CD4-positive, alpha-beta memory T cell (primary cell): Measurements from ENCODE around the gene CRACR2A. TPM values are rescaled to one million over a fixed set of nuclear protein-coding genes. Genes with fewer than 3 reads are reported as not detected.
A peak's percentile ranks its signal among the peaks of the same experiment; 100 is the strongest.

ENCODE experiments used
- CTCF ChIA-PET: fragments of 350-600 bp; sonication (Branson Sonifier 250); formaldehyde crosslinking; loops from one replicate; lab custom pipeline; 2021; ENCODE audit warnings: inconsistent platforms; ENCODE audit not compliant: partially characterized antibody; lab: Charles Lee
- POLR2A ChIA-PET: fragments of 350-600 bp; sonication (Branson Sonifier 250); formaldehyde crosslinking; loops from one replicate; lab custom pipeline; 2021; ENCODE audit not compliant: partially characterized antibody; lab: Charles Lee
- DNase-seq, 5 donors: peaks; one replicate each; pipeline versions ENCODE4 v3.0.0 to v3.0.0-alpha.2; 2020 to 2022; ENCODE audit warnings: mixed read lengths in 1 of 5
- H3K27ac ChIP-seq: one replicate; pipeline ENCODE4 v1.7.0; 2013; ENCODE audit warnings: low read depth, low read length
- H3K27me3 ChIP-seq: 2 replicates; pipeline ENCODE4 v1.7.0; 2013; ENCODE audit warnings: mild to moderate bottlenecking, low read length, moderate library complexity; ENCODE audit not compliant: insufficient read depth
- H3K36me3 ChIP-seq: 2 replicates; pipeline ENCODE4 v1.7.0; 2013; ENCODE audit warnings: mild to moderate bottlenecking, low read length, moderate library complexity; ENCODE audit not compliant: insufficient read depth
- H3K4me1 ChIP-seq: 2 replicates; pipeline ENCODE4 v1.7.0; 2013; ENCODE audit warnings: mild to moderate bottlenecking, low read length, moderate library complexity; ENCODE audit not compliant: insufficient read depth
- H3K4me3 ChIP-seq, 2 donors: one replicate each; pipeline ENCODE4 v1.7.0; 2013; ENCODE audit warnings: low read length in 2 of 2, mild to moderate bottlenecking in 1 of 2
- H3K9me3 ChIP-seq, 2 donors: one replicate each; pipeline ENCODE4 v1.7.0; 2013; ENCODE audit warnings: low read length in 2 of 2, control low read depth in 1 of 2; ENCODE audit not compliant: control insufficient read depth in 1 of 2
- H3K27ac Mint-ChIP-seq, 7 donors: one replicate each; pipeline ENCODE4 v1.8.0; 2020 to 2021; ENCODE audit warnings: mixed read lengths in 7 of 7, mild to moderate bottlenecking in 6 of 7, inconsistent platforms in 3 of 7, moderate library complexity in 3 of 7
- H3K27me3 Mint-ChIP-seq, 2 donors: one replicate each; pipeline ENCODE4 v1.8.0; 2020 to 2021; ENCODE audit warnings: mixed read lengths in 2 of 2
- H3K36me3 Mint-ChIP-seq, 2 donors: one replicate each; pipeline ENCODE4 v1.8.0; 2020 to 2021; ENCODE audit warnings: mixed read lengths in 2 of 2, inconsistent platforms in 1 of 2, mild to moderate bottlenecking in 1 of 2
- H3K4me1 Mint-ChIP-seq, 4 donors: one replicate each; pipeline ENCODE4 v1.8.0; 2020 to 2021; ENCODE audit warnings: mixed read lengths in 4 of 4, mild to moderate bottlenecking in 1 of 4
- H3K4me3 Mint-ChIP-seq, 8 donors: one replicate each; pipeline ENCODE4 v1.8.0; 2020 to 2021; ENCODE audit warnings: mixed read lengths in 8 of 8, mild to moderate bottlenecking in 7 of 8, moderate library complexity in 6 of 8, inconsistent platforms in 3 of 8
- H3K9me3 Mint-ChIP-seq, 8 donors: one replicate each; pipeline ENCODE4 v1.8.0; 2020 to 2021; ENCODE audit warnings: mixed read lengths in 8 of 8, mild to moderate bottlenecking in 5 of 8, inconsistent platforms in 3 of 8, moderate library complexity in 1 of 8
- intact Hi-C: fragments of 100-400 bp; cut with micrococcal nuclease; formaldehyde crosslinking; loops from one replicate; pipeline ENCODE4 v1.15.1; 2023
- polyA plus RNA-seq, 2 donors: library from polyadenylated mRNA; unstranded; fragments of 300-500 nt; fragmentation: Illumina TruSeq; gene quantifications; one replicate each; pipeline ENCODE4 v1.2.3, GENCODE V29; 2021
- total RNA-seq, 2 experiments: library from RNA; stranded (reverse); gene quantifications; one replicate each; pipeline ENCODE4 v1.2.3, GENCODE V29; 2021

CRACR2A gene
- total and polyA plus RNA-seq, 4 experiments from 2014 or later = 5.6 to 37.6 (median 27.9) TPM

- Mint-ChIP-seq H3K4me3 (no peak overlapping the region), H3K27ac (peak overlapping the region in 1 of 7 donors; percentile 58), H3K27me3 (peaks cover 6 to 11% of the 10 kb centered on the region in 2 donors), H3K9me3 (peaks cover 0 to 1% (median 0%) of the 10 kb centered on the region in 8 donors), H3K4me1 (no peaks in the 10 kb centered on the region), H3K36me3 (no peaks in the 10 kb centered on the region)
- H3K4me1 ChIP-seq = no peaks in the 10 kb centered on the region
- H3K9me3 ChIP-seq = no peaks in the 10 kb centered on the region
- no peak for DNase-seq
- no peaks in the 10 kb centered on the region for H3K36me3 ChIP-seq
- intact Hi-C loops = no loop called here
- no peak overlapping the region for H3K4me3 ChIP-seq
- ChIA-PET CTCF (no interaction called here), POLR2A (no interaction called here)
- H3K27me3 ChIP-seq = no peaks in the 10 kb centered on the region
- H3K27ac ChIP-seq = no peak overlapping the region
These were observed 158.9 kb downstream of the CRACR2A start for GRCh38 chr12:3593906-3594483.

- Histone ChIP-seq H3K4me1 (no peaks in the 10 kb centered on the region), H3K36me3 (no peaks in the 10 kb centered on the region), H3K4me3 (no peak overlapping the region), H3K9me3 (no peaks in the 10 kb centered on the region), H3K27me3 (peaks cover 4% of the 10 kb centered on the region), H3K27ac (no peak overlapping the region)
- no peaks in the 10 kb centered on the region for H3K36me3 Mint-ChIP-seq
- intact Hi-C loops = no loop called here
- CTCF ChIA-PET = no interaction called here
- H3K4me1 Mint-ChIP-seq = no peaks in the 10 kb centered on the region
- no peak overlapping the region for H3K4me3 Mint-ChIP-seq
- POLR2A ChIA-PET = no interaction called here
- peaks cover 13 to 15% of the 10 kb centered on the region in 2 donors for H3K27me3 Mint-ChIP-seq
- peaks cover 0 to 1% (median 0%) of the 10 kb centered on the region in 8 donors for H3K9me3 Mint-ChIP-seq
- H3K27ac Mint-ChIP-seq = no peak overlapping the region
- DNase-seq = no peak
These were observed 159.9 kb downstream of the CRACR2A start for GRCh38 chr12:3592856-3593625.

DNA sequence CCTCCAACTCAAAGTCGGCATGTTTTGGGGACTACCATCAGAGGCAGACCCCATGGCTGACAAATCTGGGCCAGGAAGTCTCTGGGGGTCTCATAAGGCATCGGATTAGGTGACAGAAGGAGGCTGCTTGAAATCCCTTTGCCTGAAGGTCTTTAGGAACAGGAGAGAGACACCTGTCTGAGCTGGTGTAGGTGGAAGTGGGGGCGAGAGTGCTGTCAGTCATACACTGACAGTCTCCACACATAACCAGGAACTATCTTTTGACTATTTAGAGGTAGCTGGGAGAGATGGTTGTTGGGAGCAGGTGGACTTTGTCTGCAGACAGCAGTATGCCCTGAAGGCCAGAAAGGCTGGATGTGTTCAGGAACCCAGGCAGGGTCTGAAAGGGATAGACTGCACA is 163.2 kb downstream of the CRACR2A start:
- Mint-ChIP-seq H3K27me3 (peaks cover 16 to 19% of the 10 kb centered on the region in 2 donors), H3K36me3 (no peaks in the 10 kb centered on the region), H3K9me3 (peaks cover 0 to 2% (median 0%) of the 10 kb centered on the region in 8 donors), H3K27ac (no peak overlapping the region), H3K4me3 (no peak overlapping the region), H3K4me1 (no peaks in the 10 kb centered on the region)
- ChIA-PET POLR2A (no interaction called here), CTCF (no interaction called here)
- Histone ChIP-seq H3K4me3 (no peak overlapping the region), H3K27me3 (peaks cover 4% of the 10 kb centered on the region), H3K27ac (no peak overlapping the region), H3K4me1 (no peaks in the 10 kb centered on the region), H3K9me3 (no peaks in the 10 kb centered on the region), H3K36me3 (no peaks in the 10 kb centered on the region)
- intact Hi-C loops = no loop called here
- no peak for DNase-seq

GRCh38 chr12:3587402-3588013 is 165.4 kb downstream of the CRACR2A start:
- Histone ChIP-seq H3K4me3 (no peak overlapping the region), H3K9me3 (no peaks in the 10 kb centered on the region), H3K4me1 (no peaks in the 10 kb centered on the region), H3K27me3 (peaks cover 4% of the 10 kb centered on the region), H3K36me3 (no peaks in the 10 kb centered on the region), H3K27ac (no peak overlapping the region)
- peaks cover 0 to 4% (median 0%) of the 10 kb centered on the region in 8 donors for H3K9me3 Mint-ChIP-seq
- ChIA-PET CTCF (interaction anchor here (0.8 kb wide), 1 partner anchor 12 kb away, joined by 3 read pairs; no protein-coding TSS in a partner anchor), POLR2A (no interaction called here)
- no peak overlapping the region for H3K27ac Mint-ChIP-seq
- DNase-seq = no peak
- H3K27me3 Mint-ChIP-seq = peaks cover 17 to 18% of the 10 kb centered on the region in 2 donors
- H3K4me3 Mint-ChIP-seq = no peak overlapping the region
- no peaks in the 10 kb centered on the region for H3K36me3 Mint-ChIP-seq
- intact Hi-C loops = no loop called here
- H3K4me1 Mint-ChIP-seq = no peaks in the 10 kb centered on the region

GRCh38 chr12:3583656-3584334 is 169.1 kb downstream of the CRACR2A start:
- H3K36me3 ChIP-seq = no peaks in the 10 kb centered on the region
- H3K27me3 Mint-ChIP-seq = peaks cover 12 to 15% of the 10 kb centered on the region in 2 donors
- H3K4me1 ChIP-seq = no peaks in the 10 kb centered on the region
- no peak overlapping the region for H3K4me3 ChIP-seq
- intact Hi-C loops = no loop called here
- no peak overlapping the region for H3K27ac Mint-ChIP-seq
- no peak overlapping the region for H3K4me3 Mint-ChIP-seq
- CTCF ChIA-PET = no interaction called here
- no peak for DNase-seq
- no peaks in the 10 kb centered on the region for H3K4me1 Mint-ChIP-seq
- H3K27me3 ChIP-seq = peaks cover 4% of the 10 kb centered on the region
- peaks cover 0 to 4% (median 0%) of the 10 kb centered on the region in 8 donors for H3K9me3 Mint-ChIP-seq
- POLR2A ChIA-PET = no interaction called here
- H3K36me3 Mint-ChIP-seq = no peaks in the 10 kb centered on the region
- no peaks in the 10 kb centered on the region for H3K9me3 ChIP-seq
- no peak overlapping the region for H3K27ac ChIP-seq

- Mint-ChIP-seq H3K27ac (no peak overlapping the region), H3K4me1 (no peaks in the 10 kb centered on the region), H3K27me3 (peaks cover 6 to 13% of the 10 kb centered on the region in 2 donors), H3K36me3 (no peaks in the 10 kb centered on the region), H3K9me3 (peaks cover 0 to 4% (median 0%) of the 10 kb centered on the region in 8 donors), H3K4me3 (no peak overlapping the region)
- H3K4me1 ChIP-seq = no peaks in the 10 kb centered on the region
- POLR2A ChIA-PET = no interaction called here
- CTCF ChIA-PET = no interaction called here
- H3K36me3 ChIP-seq = no peaks in the 10 kb centered on the region
- DNase-seq = no peak
- H3K9me3 ChIP-seq = no peaks in the 10 kb centered on the region
- intact Hi-C loops = no loop called here
- H3K27ac ChIP-seq = no peak overlapping the region
- no peaks in the 10 kb centered on the region for H3K27me3 ChIP-seq
- H3K4me3 ChIP-seq = no peak overlapping the region
These were observed 172.7 kb downstream of the CRACR2A start for GRCh38 chr12:3580094-3580749.
